ENCODE measurements around the gene SV2B.
"Not testable (repeated sequence)": the region's sequence is repeated elsewhere in the genome, so short reads cannot be mapped to it uniquely, and the experiment has no call there.

SV2B gene

GRCh38 chr15:91099995-91100813 lies at the start of gene SV2B:
SV2B (plus strand) TSS chr15:91100257; CDS start chr15:91226264, 126,007 bp downstream.
- intact Hi-C loops (cut with DNase I), result no loop called here
- peak in 8 of 10 donors; percentile 29 to 93 (median 43) for DNase-seq

GRCh38 chr15:91051248-91051647 lies 48.8 kb upstream of the SV2B start:
- intact Hi-C loops (cut with DNase I), result loop anchor here (10.0 kb wide), 1 partner anchor 94 kb away; no protein-coding TSS in a partner anchor
- no peak for DNase-seq

GRCh38 chr15:91054816-91055215 lies 45.2 kb upstream of the SV2B start:
- DNase-seq, result no peak
- intact Hi-C loops (cut with DNase I), result loop anchor here (10.0 kb wide), 1 partner anchor 90 kb away; no protein-coding TSS in a partner anchor

- intact Hi-C loops (cut with DNase I), result loop anchor here (1.0 to 10.0 kb wide), 3 partner anchors 89 to 216 kb away; no protein-coding TSS in a partner anchor
- DNase-seq, result peak; percentile 59 to 96 (median 76)
Measured at GRCh38 chr15:91055548-91056331, 44.3 kb upstream of the SV2B start.

- intact Hi-C loops (cut with DNase I), result no loop called here
Measured at GRCh38 chr15:91061230-91061629, 38.8 kb upstream of the SV2B start.

GRCh38 chr15:91061997-91062396 lies 38.1 kb upstream of the SV2B start:
- intact Hi-C loops (cut with DNase I), result no loop called here
- DNase-seq, result no peak

More at GRCh38 chr15:91061230-91061629, 38.8 kb upstream of the SV2B start:
- DNase-seq, result no peak

- intact Hi-C loops (cut with DNase I), result no loop called here
- no peak for DNase-seq
Measured at GRCh38 chr15:91065505-91065904, 34.6 kb upstream of the SV2B start.

GRCh38 chr15:91067036-91067435 lies 33.0 kb upstream of the SV2B start:
- DNase-seq, result no peak
- intact Hi-C loops (cut with DNase I), result no loop called here

- intact Hi-C loops (cut with DNase I), result no loop called here
Measured at GRCh38 chr15:91068436-91068835, 31.6 kb upstream of the SV2B start.

GRCh38 chr15:91068966-91069365 lies 31.1 kb upstream of the SV2B start:
- no peak for DNase-seq
- intact Hi-C loops (cut with DNase I), result no loop called here

More at GRCh38 chr15:91068436-91068835, 31.6 kb upstream of the SV2B start:
- no peak for DNase-seq

GRCh38 chr15:91070872-91071271 lies 29.2 kb upstream of the SV2B start:
- no peak for DNase-seq
- intact Hi-C loops (cut with DNase I), result no loop called here

GRCh38 chr15:91072161-91072560 lies 27.9 kb upstream of the SV2B start:
- no peak for DNase-seq
- intact Hi-C loops (cut with DNase I), result no loop called here

GRCh38 chr15:91073077-91073476 lies 27.0 kb upstream of the SV2B start:
- intact Hi-C loops (cut with DNase I), result no loop called here
- no peak for DNase-seq

GRCh38 chr15:91073768-91074167 lies 26.3 kb upstream of the SV2B start:
- intact Hi-C loops (cut with DNase I), result no loop called here
- no peak for DNase-seq

GRCh38 chr15:91075739-91076138 lies 24.3 kb upstream of the SV2B start:
- intact Hi-C loops (cut with DNase I), result no loop called here
- DNase-seq, result no peak

GRCh38 chr15:91077029-91077428 lies 23.0 kb upstream of the SV2B start:
- intact Hi-C loops (cut with DNase I), result no loop called here
- no peak for DNase-seq

- intact Hi-C loops (cut with DNase I); DNase-seq: not testable (repeated sequence)
Measured at GRCh38 chr15:91093866-91094265, 6.2 kb upstream of the SV2B start.

- intact Hi-C loops (cut with DNase I), result no loop called here
Measured at GRCh38 chr15:91098451-91098850, 1.6 kb upstream of the SV2B start.

GRCh38 chr15:91099616-91099994 lies 452 bp upstream of the SV2B start:
- intact Hi-C loops (cut with DNase I), result no loop called here
- peak in 9 of 10 donors; percentile 41 to 94 (median 63) for DNase-seq

More at GRCh38 chr15:91098451-91098850, 1.6 kb upstream of the SV2B start:
- no peak for DNase-seq

GRCh38 chr15:91100814-91101607 lies 954 bp downstream of the SV2B start:
- peak in 2 of 10 donors; percentile 29 to 69 for DNase-seq
- intact Hi-C loops (cut with DNase I), result no loop called here

- no peak for DNase-seq
- intact Hi-C loops (cut with DNase I), result no loop called here
Measured at GRCh38 chr15:91101608-91101920, 1.5 kb downstream of the SV2B start.
